ENCODE results near the gene GATAD1.
A peak's percentile ranks its signal among the peaks of the same experiment; 100 is the strongest.
"Not testable (repeated sequence)": the region's sequence is repeated elsewhere in the genome, so short reads cannot be mapped to it uniquely, and the experiment has no call there.

Gene GATAD1

GRCh38 chr7:92437956-92438491 is 9.3 kb upstream of the GATAD1 start:
- no peak for DNase-seq

- not testable (repeated sequence) for DNase-seq
Observed at GRCh38 chr7:92442720-92443119, 4.6 kb upstream of the GATAD1 start.

- no peak for DNase-seq
Observed at GRCh38 chr7:92446869-92447344, 375 bp upstream of the GATAD1 start.

- peak; percentile 66 to 69 for DNase-seq
Observed at GRCh38 chr7:92448205-92448747, 994 bp downstream of the GATAD1 start.

DNA sequence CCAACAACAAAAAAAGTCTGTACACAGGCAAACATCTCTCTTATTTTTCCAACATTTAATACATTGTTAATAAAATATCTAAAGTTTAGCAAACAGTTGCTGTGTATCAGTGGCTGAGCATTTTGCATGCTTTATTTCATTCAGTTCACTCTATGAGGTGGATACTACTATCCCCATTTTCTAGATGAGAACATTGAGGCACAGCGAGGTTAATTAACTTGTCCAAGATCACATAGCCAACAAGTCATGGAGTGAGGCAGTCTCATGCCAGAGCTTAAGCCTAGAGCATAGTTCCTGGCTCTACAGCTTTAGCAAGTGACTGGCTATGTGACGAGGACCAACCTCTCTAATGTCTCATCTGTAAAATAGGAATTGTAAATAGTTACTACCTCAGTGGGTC is 4.4 kb downstream of the GATAD1 start:
- no peak for DNase-seq

DNA sequence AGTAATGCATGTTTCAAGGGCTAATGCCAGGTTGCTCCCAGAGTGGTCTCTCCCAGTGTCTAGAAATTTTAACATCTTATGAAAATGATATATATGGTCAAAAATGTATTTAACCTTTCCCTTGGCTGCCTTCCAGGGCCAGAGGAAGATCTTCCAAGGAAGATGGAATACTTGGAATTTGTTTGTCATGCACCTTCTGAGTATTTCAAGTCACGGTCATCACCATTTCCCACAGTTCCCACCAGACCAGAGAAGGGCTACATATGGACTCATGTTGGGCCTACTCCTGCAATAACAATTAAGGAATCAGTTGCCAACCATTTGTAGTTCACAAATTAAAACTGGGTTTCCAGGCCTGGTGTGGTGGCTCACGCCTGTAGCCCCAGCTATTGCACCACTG is 9.0 kb downstream of the GATAD1 start:
- DNase-seq = no peak

DNA sequence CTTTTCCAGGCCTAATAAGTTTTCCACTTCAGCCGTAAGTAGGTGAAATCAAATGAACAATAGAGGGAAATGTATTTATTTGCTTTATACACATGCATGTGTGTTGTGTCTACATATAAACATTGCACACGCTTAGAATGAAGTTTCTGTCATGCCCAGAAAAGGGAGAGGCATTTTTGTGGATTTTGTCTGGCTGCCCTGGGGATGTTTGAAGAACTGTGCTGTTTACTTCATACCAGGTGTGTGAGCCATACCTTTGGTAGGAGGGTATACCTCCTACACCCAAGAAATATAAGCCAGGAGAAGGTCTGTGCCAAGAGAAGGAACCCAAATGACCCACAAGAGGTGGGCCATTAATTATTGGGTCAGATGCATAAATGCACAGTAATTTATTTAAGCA is 12.8 kb downstream of the GATAD1 start:
- no peak for DNase-seq

DNA sequence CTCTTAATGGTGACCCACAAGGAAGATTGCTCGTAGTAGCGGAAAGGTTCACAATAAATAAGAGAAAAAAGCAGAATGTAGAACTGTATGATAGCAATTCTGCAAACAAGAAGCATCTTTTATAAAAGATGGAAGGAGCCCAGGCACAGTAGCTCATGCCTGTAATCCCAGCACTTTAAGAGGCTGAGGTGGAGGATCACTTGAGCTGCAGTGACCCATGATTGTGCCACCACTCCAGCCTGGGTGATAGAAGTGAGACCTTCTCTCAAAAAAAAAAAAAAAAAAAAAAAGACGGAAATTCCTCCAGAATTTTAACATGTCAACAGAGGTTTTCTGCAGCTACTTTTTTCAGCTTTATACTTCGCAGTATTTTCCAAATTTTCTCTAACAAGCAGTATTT is 13.2 kb downstream of the GATAD1 start:
- DNase-seq = no peak

DNA sequence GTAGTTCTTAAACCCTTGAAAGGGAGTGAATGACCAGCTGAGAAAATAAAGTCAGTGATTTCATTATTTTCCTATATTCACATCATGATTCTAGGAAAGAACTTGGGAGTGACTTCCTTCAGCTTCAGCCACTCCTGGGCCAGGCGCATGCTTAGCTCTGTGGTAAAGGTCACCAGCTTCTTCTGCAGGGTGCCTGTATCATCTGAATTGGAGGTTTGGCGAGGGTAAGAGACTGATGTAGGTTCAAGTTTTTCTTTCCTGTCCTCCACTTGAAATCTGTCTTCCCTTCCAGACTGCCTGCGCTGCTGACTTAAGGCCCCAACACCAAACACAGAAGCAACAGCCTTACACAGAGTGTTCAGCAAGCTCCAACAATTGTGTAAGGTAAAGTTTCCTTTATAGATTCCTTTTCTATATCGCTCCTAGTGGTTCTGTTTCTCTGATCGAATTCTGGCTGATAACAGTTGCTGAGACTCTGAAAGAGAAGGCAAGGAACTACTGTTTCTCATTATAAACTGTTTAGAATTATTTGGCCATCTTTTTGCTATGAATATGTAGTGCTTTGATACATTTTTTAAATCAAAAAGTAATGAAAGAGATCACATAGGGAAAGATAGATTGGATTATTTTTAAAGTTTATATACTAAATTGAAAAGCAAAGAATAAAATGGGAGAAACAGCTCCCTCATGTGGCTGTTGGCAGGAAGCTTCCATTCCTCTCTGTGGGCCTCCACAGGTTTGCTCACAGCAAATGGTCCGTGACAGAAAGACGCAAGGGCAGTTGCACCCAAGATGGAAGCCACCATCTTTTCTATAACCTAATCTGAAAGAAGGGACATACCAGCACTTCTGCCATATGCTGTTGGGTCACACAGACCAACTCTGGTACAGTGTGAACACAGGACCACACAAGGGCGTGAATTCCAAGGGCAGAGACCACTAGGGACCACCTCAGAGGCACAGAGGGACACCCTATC is 14.0 kb downstream of the GATAD1 start:
- peak; percentile 29 to 30 for DNase-seq

GRCh38 chr7:92462560-92462959 is 15.3 kb downstream of the GATAD1 start:
- no peak for DNase-seq

DNA sequence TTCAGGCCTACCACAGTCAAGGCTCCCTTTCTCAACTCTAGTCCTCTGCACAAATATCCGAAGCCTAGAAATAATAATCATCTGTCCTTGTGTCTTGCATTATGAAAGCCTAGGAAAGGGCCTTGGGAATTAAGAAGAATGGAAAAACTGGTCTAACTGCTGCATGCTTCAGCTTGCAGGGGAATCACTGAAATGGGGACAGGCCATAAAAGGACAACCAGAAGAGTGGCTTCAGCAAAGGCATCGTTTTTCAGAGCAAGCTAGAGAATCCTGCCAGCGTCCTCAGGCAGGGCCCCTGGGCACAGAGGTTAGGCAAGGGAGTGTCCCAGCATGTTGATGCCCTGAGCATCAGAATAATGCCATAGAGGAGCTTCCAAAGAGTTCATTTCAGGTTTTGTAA is 17.2 kb downstream of the GATAD1 start:
- DNase-seq = no peak

GRCh38 chr7:92466682-92467081 is 19.4 kb downstream of the GATAD1 start:
- DNase-seq = no peak

- DNase-seq = not testable (repeated sequence)
Observed at GRCh38 chr7:92468589-92468988, 21.3 kb downstream of the GATAD1 start.

DNA sequence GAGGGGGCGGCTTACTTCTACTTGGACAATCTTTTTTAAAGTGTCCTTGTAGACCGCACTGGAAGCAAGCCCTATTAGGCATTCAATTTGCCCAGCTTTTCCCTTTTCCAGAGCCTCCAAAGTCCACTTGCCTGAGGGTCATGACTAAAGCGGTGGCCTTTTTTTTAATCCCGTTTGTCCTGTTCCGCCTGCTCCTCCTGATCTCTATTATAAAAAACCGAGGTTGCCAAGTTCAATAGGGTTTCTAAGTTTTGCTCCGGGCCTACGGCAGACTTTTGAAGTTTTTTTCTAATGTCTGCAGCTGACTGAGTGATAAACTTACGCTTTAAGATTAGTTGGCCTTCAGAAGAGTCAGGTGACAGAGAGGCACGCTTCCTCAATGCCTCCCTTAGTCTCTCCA is 26.7 kb downstream of the GATAD1 start:
- not testable (repeated sequence) for DNase-seq

DNA sequence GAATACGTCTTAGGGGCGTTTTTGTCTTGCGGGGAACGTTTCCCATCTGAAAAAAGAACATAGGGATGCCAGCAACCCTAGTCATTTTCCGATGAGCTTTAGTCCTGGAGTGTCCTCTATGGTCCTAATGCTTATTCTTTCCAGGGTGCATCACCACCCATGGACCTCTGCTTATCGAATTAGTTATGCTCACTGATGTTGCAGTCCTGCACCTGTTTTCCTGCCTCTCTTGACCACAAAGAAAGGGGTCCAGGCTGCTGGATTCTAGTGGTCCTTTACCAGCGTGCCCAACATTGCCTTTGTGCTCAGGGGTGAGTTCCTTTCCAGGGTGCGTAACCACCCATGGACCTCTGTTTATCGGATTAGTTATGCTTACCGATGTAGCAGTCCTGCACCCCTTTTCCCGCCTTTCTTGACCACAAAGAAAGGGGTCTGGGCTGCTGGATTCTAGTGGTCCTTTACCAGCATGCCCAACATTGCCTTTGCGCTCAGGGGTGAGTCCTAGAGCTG is 28.0 kb downstream of the GATAD1 start:
- not testable (repeated sequence) for DNase-seq

- DNase-seq = not testable (repeated sequence)
Observed at GRCh38 chr7:92475851-92476590, 28.7 kb downstream of the GATAD1 start.

DNA sequence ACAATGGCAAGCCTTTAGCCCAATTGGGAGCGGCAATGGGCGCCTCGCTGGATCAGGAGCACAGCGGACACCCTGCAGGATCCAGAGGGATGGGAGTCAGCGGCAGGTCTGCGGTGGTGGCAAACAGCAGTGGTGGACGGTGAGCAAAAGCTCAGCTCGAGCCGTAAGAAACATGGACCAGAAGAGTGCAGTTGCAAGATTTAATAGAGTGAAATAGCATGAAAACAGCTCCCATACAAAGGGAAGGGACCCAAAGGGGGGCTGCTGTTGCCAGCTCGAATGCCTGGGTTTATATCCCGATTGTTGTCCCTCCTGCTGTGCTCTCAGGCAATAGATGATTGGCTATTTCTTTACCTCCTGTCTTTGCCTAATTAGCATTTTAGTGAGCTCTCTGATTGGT is 30.4 kb downstream of the GATAD1 start, which contains the start of gene ERVW-1:
TSS of gene ERVW-1 (minus strand) at position 266 of the 400 bp plus-strand sequence. CDS start 7,565 bp downstream, outside the sequence.
- not testable (repeated sequence) for DNase-seq

DNA sequence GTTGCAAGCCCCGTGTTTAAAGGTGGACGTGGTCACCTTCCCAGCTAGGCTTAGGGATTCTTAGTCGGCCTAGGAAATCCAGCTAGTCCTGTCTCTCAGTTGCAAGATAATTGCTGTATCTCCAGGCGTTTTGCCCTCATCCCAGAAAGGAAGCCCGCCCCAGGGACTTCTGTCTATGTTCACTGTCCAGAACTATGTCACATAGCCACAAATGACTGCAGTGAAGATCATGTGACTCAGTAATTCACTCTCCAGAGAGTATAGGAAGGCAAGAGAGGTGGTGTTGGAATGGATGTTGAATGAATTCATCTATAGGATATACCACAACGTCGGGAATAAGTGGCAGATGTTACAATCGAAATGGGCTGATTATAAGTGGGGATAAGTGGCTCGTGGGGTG is 30.8 kb downstream of the GATAD1 start:
- no peak for DNase-seq

- DNase-seq = no peak
Observed at GRCh38 chr7:92478711-92479110, 31.4 kb downstream of the GATAD1 start.

GRCh38 chr7:92479146-92479545 is 31.9 kb downstream of the GATAD1 start:
- not testable (repeated sequence) for DNase-seq

- DNase-seq = not testable (repeated sequence)
Observed at GRCh38 chr7:92483624-92484023, 36.3 kb downstream of the GATAD1 start.

- not testable (repeated sequence) for DNase-seq
Observed at GRCh38 chr7:92484226-92484625, 36.9 kb downstream of the GATAD1 start.
